Urinary bladder (tissue), 4 donors: Measurements from ENCODE around the gene MACIR. TPM values are rescaled to one million over a fixed set of nuclear protein-coding genes. Genes with fewer than 3 reads are reported as not detected.

Source experiments
- DNase-seq: peaks from one replicate; pipeline ENCODE4 v3.0.0-alpha.2; 2015; ENCODE audit errors: extremely low spot score
- H3K27ac ChIP-seq: one replicate; pipeline ENCODE4 v1.5.1; 2013; ENCODE audit warnings: low read depth, mild to moderate bottlenecking, moderate library complexity
- H3K36me3 ChIP-seq: one replicate; pipeline ENCODE4 v1.6.1; 2013; ENCODE audit warnings: mild to moderate bottlenecking, moderate library complexity; ENCODE audit not compliant: insufficient read depth
- H3K4me1 ChIP-seq: one replicate; pipeline ENCODE4 v1.6.1; 2013; ENCODE audit warnings: mild to moderate bottlenecking, moderate library complexity; ENCODE audit not compliant: insufficient read depth
- H3K4me3 ChIP-seq: one replicate; pipeline ENCODE4 v1.5.1; 2013; ENCODE audit warnings: low read depth, low read length
- WGBS: extraction: QIAGEN DNeasy Blood & Tissue Kit; methylation state at CpG from one replicate; pipeline ENCODE4 v1.1.7; 2013; 5-methylcytosine and 5-hydroxymethylcytosine counted together
- polyA plus RNA-seq: library from polyadenylated mRNA; stranded (reverse); fragments of 200-250 nt; gene quantifications from one replicate; pipeline ENCODE4 v1.2.3, GENCODE V29; 2013
- total RNA-seq: library from RNA; depleted of rRNA; stranded (reverse); fragments of >200 nt; gene quantifications from one replicate; pipeline ENCODE4 v1.2.3, GENCODE V29; 2014
- donor health status: healthy with polysubstance abuse.
- donor health status: healthy.

MACIR gene
- total and polyA plus RNA-seq, 2 donors, result 3.5 to 10.2 TPM

DNA sequence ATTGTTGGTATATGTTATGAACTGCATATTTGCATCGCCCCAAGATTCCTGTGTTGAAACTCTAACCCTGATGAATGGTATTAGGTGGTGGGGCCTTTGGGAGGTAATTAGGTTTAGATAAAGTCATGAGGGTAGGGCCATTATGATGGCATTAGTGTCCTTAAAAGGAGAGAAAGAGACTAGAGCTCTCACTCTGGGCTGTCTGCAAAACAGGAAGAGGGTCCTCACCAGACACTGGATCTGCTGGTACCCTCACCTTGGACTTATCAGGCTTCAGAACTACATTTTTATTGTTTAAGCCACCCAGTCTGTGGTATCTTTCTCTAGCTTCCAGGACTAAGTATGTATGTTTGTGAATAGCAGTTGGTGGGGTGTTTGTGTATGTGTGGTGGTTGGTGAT lies 68.9 kb downstream of the MACIR start:
- H3K4me1 ChIP-seq, result no peaks in the 10 kb centered on the region
- WGBS, result 89% methylated on average over 1 of the region's 1 CpG

DNA sequence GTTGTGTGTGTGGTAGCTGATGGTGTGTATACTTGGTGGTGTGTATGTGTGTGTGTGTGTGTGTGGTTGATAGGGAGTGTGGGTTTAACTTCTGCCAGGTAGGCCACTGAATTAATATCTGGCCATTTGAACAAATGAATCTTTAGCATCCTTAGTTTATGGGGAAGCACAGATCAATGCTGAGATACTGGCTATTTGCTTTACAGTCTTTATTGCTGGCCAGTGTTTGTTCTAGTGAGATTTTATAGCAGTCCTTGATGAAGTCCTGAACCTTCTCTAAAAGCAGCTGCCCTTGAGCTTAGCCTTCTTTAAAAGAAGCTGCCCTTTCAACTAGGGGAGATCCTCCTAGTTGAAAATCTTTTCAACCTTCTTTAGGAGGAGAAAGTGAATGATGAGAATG lies 69.3 kb downstream of the MACIR start:
- Histone ChIP-seq H3K27ac (no peak overlapping the region), H3K4me1 (no peaks in the 10 kb centered on the region), H3K36me3 (no peaks in the 10 kb centered on the region), H3K4me3 (no peak overlapping the region)
- no peak for DNase-seq

More for the DNA sequence above, 68.9 kb downstream of the MACIR start:
- Histone ChIP-seq H3K36me3 (no peaks in the 10 kb centered on the region), H3K4me3 (no peak overlapping the region), H3K27ac (no peak overlapping the region)
- no peak for DNase-seq

Other genes starting within 250 kb of the MACIR start
- gene GIN1, start 138.6 kb upstream of the MACIR start, total RNA-seq, result 20.2 TPM
- 6.4 TPM for gene GIN1, start 138.6 kb upstream of the MACIR start, polyA plus RNA-seq
- 143 TPM for gene PPIP5K2, start 138.5 kb upstream of the MACIR start, total RNA-seq
- gene PPIP5K2, start 138.5 kb upstream of the MACIR start, polyA plus RNA-seq, result 13.8 TPM